HEK293 (cell line): ENCODE results near the gene GSPT1.

Experiments used
- AEBP2 ChIP-seq: fragments of 450-650 bp; formaldehyde crosslinking; IDR thresholded peaks from 2 replicates; pipeline ENCODE4 v1.5.1; 2016; ENCODE audit warnings: missing biosample characterization, missing genetic modification characterization, borderline replicate concordance
- GLIS2 ChIP-seq: fragments of 450-650 bp; formaldehyde crosslinking; IDR thresholded peaks from 2 replicates; pipeline ENCODE4 v1.5.1; 2016; ENCODE audit warnings: missing biosample characterization, missing genetic modification characterization
- MEIS1 ChIP-seq: sonication (generic); formaldehyde crosslinking; IDR thresholded peaks from 2 replicates; pipeline ENCODE4 v1.8.1; 2022; ENCODE audit warnings: missing genetic modification reagents, mild to moderate bottlenecking, borderline replicate concordance
- PBX3 ChIP-seq: sonication (generic); formaldehyde crosslinking; IDR thresholded peaks from 2 replicates; pipeline ENCODE4 v1.8.1; 2022; ENCODE audit warnings: mild to moderate bottlenecking, moderate library complexity, missing genetic modification reagents
- REST ChIP-seq: fragments of 450-650 bp; formaldehyde crosslinking; IDR thresholded peaks from 2 replicates; pipeline ENCODE4 v1.5.1; 2016; ENCODE audit warnings: missing biosample characterization, missing genetic modification characterization
- SALL2 ChIP-seq: fragments of 450-650 bp; formaldehyde crosslinking; IDR thresholded peaks from 2 replicates; pipeline ENCODE4 v1.5.0; 2017; ENCODE audit warnings: missing biosample characterization, mild to moderate bottlenecking, missing genetic modification characterization, borderline replicate concordance
- SCRT2 ChIP-seq: fragments of 450-650 bp; formaldehyde crosslinking; IDR thresholded peaks from 2 replicates; pipeline ENCODE4 v1.5.1; 2016; ENCODE audit warnings: missing biosample characterization, missing genetic modification characterization
- TCF7L2 ChIP-seq: IDR thresholded peaks from 2 replicates; pipeline ENCODE4 v1.6.1; 2011; ENCODE audit warnings: low read depth, mild to moderate bottlenecking, inconsistent platforms, low read length, moderate library complexity, borderline replicate concordance
- WT1 ChIP-seq: fragments of 450-650 bp; formaldehyde crosslinking; IDR thresholded peaks from 2 replicates; pipeline ENCODE4 v1.5.1; 2016; ENCODE audit warnings: missing biosample characterization, missing genetic modification characterization
- ZBTB11 ChIP-seq: fragments of 450-650 bp; formaldehyde crosslinking; conservative IDR thresholded peaks from 2 replicates; pipeline ENCODE4 v1.5.1; 2016; ENCODE audit warnings: low read depth, missing biosample characterization, missing genetic modification characterization
- ZBTB49 ChIP-seq: fragments of 450-650 bp; formaldehyde crosslinking; IDR thresholded peaks from 2 replicates; pipeline ENCODE4 v1.5.1; 2016; ENCODE audit warnings: missing biosample characterization, missing genetic modification characterization, low read depth
- ZNF211 ChIP-seq: fragments of 450-650 bp; formaldehyde crosslinking; IDR thresholded peaks from 2 replicates; pipeline ENCODE4 v1.5.1; 2016; ENCODE audit warnings: low read depth, missing biosample characterization, missing genetic modification characterization
- ZNF223 ChIP-seq: fragments of 450-650 bp; formaldehyde crosslinking; IDR thresholded peaks from 2 replicates; pipeline ENCODE4 v1.5.1; 2016; ENCODE audit warnings: missing biosample characterization, missing genetic modification characterization
- ZNF239 ChIP-seq: fragments of 450-650 bp; formaldehyde crosslinking; IDR thresholded peaks from 2 replicates; pipeline ENCODE4 v1.5.1; 2016; ENCODE audit warnings: missing biosample characterization, missing genetic modification characterization
- ZNF274 ChIP-seq, 2 experiments: fragments of 200-500 bp in 1 of 2; fragments of 450-650 bp in 1 of 2; sonication (Bioruptor generic) in 1 of 2; formaldehyde crosslinking in 1 of 2; IDR thresholded peaks; 2 replicates each; pipeline versions ENCODE4 v1.5.1 to v1.6.1; 2014 to 2016; ENCODE audit warnings: borderline replicate concordance in 1 of 2, inconsistent platforms in 1 of 2, low read length in 1 of 2, missing biosample characterization in 1 of 2, missing genetic modification characterization in 1 of 2
- ZNF341 ChIP-seq: fragments of 450-650 bp; formaldehyde crosslinking; IDR thresholded peaks from 2 replicates; pipeline ENCODE4; 2016; ENCODE audit warnings: low read depth, missing biosample characterization, missing genetic modification characterization
- ZNF391 ChIP-seq: fragments of 450-650 bp; formaldehyde crosslinking; IDR thresholded peaks from 2 replicates; pipeline ENCODE4 v1.5.1; 2016; ENCODE audit warnings: low read depth, missing biosample characterization, missing genetic modification characterization, borderline replicate concordance
- ZNF473 ChIP-seq: fragments of 450-650 bp; formaldehyde crosslinking; IDR thresholded peaks from 2 replicates; pipeline ENCODE4 v1.5.1; 2017; ENCODE audit warnings: missing biosample characterization, missing genetic modification characterization
- ZNF544 ChIP-seq: fragments of 450-650 bp; formaldehyde crosslinking; IDR thresholded peaks from 2 replicates; pipeline ENCODE4 v1.5.0; 2017; ENCODE audit warnings: missing biosample characterization, missing genetic modification characterization
- ZNF585B ChIP-seq: fragments of 450-650 bp; formaldehyde crosslinking; IDR thresholded peaks from 2 replicates; pipeline ENCODE4 v1.5.1; 2016; ENCODE audit warnings: missing biosample characterization, missing genetic modification characterization
- ZNF610 ChIP-seq: fragments of 450-650 bp; formaldehyde crosslinking; IDR thresholded peaks from 2 replicates; pipeline ENCODE4 v1.5.1; 2016; ENCODE audit warnings: missing biosample characterization, missing genetic modification characterization, borderline replicate concordance
- ZNF629 ChIP-seq: fragments of 450-650 bp; formaldehyde crosslinking; IDR thresholded peaks from 2 replicates; pipeline ENCODE4 v1.5.1; 2017; ENCODE audit warnings: missing biosample characterization, missing genetic modification characterization
- ZNF670 ChIP-seq: fragments of 450-650 bp; formaldehyde crosslinking; IDR thresholded peaks from 2 replicates; pipeline ENCODE4 v1.5.1; 2016; ENCODE audit warnings: missing biosample characterization, missing genetic modification characterization, low read depth
- ZNF777 ChIP-seq: fragments of 450-650 bp; formaldehyde crosslinking; IDR thresholded peaks from 2 replicates; pipeline ENCODE4 v1.5.1; 2017; ENCODE audit warnings: missing biosample characterization, missing genetic modification characterization, borderline replicate concordance

Gene GSPT1

GRCh38 chr16:11833951-11834695 is 81.6 kb downstream of the GSPT1 start (continued):
- no peak for TF ChIP-seq ZBTB11
- no peak for TF ChIP-seq ZNF777 (tag by site-specific recombination)
- TF ChIP-seq ZBTB49 (tag by site-specific recombination): no peak
- TF ChIP-seq SALL2 (tag by site-specific recombination): no peak
- TF ChIP-seq ZNF391 (tag by site-specific recombination): no peak
- no peak for TF ChIP-seq MEIS1
- no peak for TF ChIP-seq ZNF223 (tag by site-specific recombination)
- TF ChIP-seq ZNF341 (tag by site-specific recombination): no peak
- no peak for TF ChIP-seq REST (tag by site-specific recombination)
- TF ChIP-seq AEBP2 (tag by site-specific recombination): no peak
- TF ChIP-seq ZNF585B (tag by site-specific recombination): no peak
- TF ChIP-seq PBX3 (CRISPR knock-in tag): no peak
- no peak for TF ChIP-seq ZNF610 (tag by site-specific recombination)
- no peak for TF ChIP-seq ZNF544
- TF ChIP-seq ZNF211 (tag by site-specific recombination): no peak
- no peak for TF ChIP-seq GLIS2 (tag by site-specific recombination)
- TF ChIP-seq ZNF473: no peak
- no peak for TF ChIP-seq ZNF670 (tag by site-specific recombination)
- no peak for TF ChIP-seq ZNF239 (tag by site-specific recombination)
- no peak for TF ChIP-seq ZNF274 (IDR thresholded peaks at IDR 0.05; ENCODE audit: low read length)
- TF ChIP-seq ZNF274 (tag by site-specific recombination; IDR thresholded peaks at IDR 0.05; ENCODE audit: borderline replicate concordance): no peak
- peak; percentile 80 for TF ChIP-seq ZNF629 (tag by site-specific recombination)
- TF ChIP-seq SCRT2 (tag by site-specific recombination): peak; percentile 89
- TF ChIP-seq TCF7L2: no peak
- no peak for TF ChIP-seq WT1 (tag by site-specific recombination)
